ENCODE results near the gene ZNRF3.
A peak's percentile ranks its signal among the peaks of the same experiment; 100 is the strongest.

Gene ZNRF3

DNA sequence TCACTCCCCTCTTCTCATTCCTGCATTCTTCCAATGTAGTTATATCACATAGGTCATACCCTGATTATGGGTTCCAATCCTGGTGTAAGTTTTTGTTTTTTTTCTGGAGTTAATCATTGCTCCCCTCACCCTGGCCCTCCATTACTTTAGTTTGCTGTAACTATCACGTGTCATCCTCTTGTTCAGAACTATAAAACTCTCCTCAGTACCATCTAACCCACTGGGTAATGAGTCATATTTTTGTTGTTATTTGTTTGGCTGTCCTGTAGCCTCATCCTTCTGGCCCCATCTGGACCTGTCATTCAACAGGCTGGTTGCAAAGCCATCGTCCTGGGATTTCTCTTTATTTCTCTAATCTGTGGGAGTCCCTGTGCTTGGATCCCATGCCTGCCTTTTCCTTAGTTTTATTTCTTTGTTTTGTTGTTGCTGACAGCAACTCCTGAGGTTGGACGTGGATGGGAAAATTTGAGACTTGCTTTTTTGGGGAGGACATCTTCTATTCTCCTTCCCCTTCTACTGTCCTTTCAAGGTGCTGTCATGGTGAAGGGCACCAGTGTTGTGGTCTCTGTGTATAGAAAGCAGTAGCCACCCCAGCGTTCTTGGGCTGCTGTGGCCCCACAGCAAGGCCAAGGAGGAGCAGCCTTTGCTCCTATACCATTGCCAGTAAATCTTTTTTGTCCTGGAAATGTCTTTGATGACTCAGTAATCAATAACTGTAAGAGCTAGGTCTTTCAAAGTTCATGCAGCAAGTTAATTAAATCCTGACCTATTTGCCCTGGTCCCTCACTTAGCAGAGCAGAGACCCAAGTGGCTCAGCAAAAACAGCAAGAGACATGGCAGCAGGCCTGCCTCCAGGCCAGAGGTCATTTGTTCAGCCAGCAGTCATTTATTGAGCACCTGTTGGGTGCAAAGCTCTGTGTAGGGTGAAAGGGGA lies 95.8 kb downstream of the ZNRF3 start:
- H3K36me3 ChIP-seq (ENCODE audit: control insufficient read depth in 5 of 5, insufficient read depth in 5 of 5, low read length in 5 of 5): no peaks in the 10 kb centered on the region
- peak overlapping the region; percentile 89 for H3K27ac ChIP-seq (ENCODE audit: low read depth, low read length)
- H3K9ac ChIP-seq (ENCODE audit: low read length in 5 of 5): no peak overlapping the region
- no peak overlapping the region for H3K4me3 ChIP-seq (ENCODE audit: low read depth in 1 of 5, low read length in 5 of 5)
- H3K27me3 ChIP-seq (ENCODE audit: control insufficient read depth in 5 of 5, insufficient read depth in 4 of 5, low read length in 5 of 5): no peaks in the 10 kb centered on the region
- H3K9me3 ChIP-seq (ENCODE audit: control insufficient read depth in 5 of 5, low read length in 5 of 5): no peaks in the 10 kb centered on the region
- peaks cover 4 to 63% (median 44%) of the 10 kb centered on the region in 5 donors for H3K4me1 ChIP-seq (ENCODE audit: control insufficient read depth in 5 of 5, insufficient read depth in 5 of 5, low read length in 5 of 5)

DNA sequence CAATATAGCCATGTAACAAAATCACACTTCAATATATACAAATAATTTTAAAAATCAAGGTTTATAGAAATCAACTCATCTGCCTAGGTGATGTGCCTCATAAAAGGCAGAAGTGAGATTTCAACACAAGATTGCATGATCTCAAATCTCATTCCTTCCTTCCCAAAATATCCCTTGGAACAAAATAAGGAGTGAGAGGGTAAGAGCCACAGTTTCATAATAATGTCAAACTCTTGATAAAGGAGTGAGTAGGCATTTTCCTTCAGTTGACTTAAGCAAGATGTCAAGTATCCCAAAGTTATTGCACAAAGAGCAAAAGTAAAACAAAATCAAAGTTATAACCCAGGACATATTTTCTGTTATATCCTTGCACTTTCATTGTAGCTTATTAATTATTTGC lies 97.0 kb downstream of the ZNRF3 start:
- no peak overlapping the region for H3K4me3 ChIP-seq (ENCODE audit: low read depth in 1 of 5, low read length in 5 of 5)
- peaks cover 4 to 75% (median 56%) of the 10 kb centered on the region in 5 donors for H3K4me1 ChIP-seq (ENCODE audit: control insufficient read depth in 5 of 5, insufficient read depth in 5 of 5, low read length in 5 of 5)
- no peaks in the 10 kb centered on the region for H3K36me3 ChIP-seq (ENCODE audit: control insufficient read depth in 5 of 5, insufficient read depth in 5 of 5, low read length in 5 of 5)
- H3K27me3 ChIP-seq (ENCODE audit: control insufficient read depth in 5 of 5, insufficient read depth in 4 of 5, low read length in 5 of 5): no peaks in the 10 kb centered on the region
- peak overlapping the region; percentile 89 for H3K27ac ChIP-seq (ENCODE audit: low read depth, low read length)
- no peak overlapping the region for H3K9ac ChIP-seq (ENCODE audit: low read length in 5 of 5)
- H3K9me3 ChIP-seq (ENCODE audit: control insufficient read depth in 5 of 5, low read length in 5 of 5): peaks cover 0 to 2% (median 0%) of the 10 kb centered on the region in 5 donors

GRCh38 chr22:28981818-28982499 lies 98.6 kb downstream of the ZNRF3 start:
- no peak overlapping the region for H3K27ac ChIP-seq (ENCODE audit: low read depth, low read length)
- peaks cover 4 to 82% (median 58%) of the 10 kb centered on the region in 5 donors for H3K4me1 ChIP-seq (ENCODE audit: control insufficient read depth in 5 of 5, insufficient read depth in 5 of 5, low read length in 5 of 5)
- no peaks in the 10 kb centered on the region for H3K36me3 ChIP-seq (ENCODE audit: control insufficient read depth in 5 of 5, insufficient read depth in 5 of 5, low read length in 5 of 5)
- no peak overlapping the region for H3K4me3 ChIP-seq (ENCODE audit: low read depth in 1 of 5, low read length in 5 of 5)
- H3K9me3 ChIP-seq (ENCODE audit: control insufficient read depth in 5 of 5, low read length in 5 of 5): peaks cover 0 to 2% (median 0%) of the 10 kb centered on the region in 5 donors
- H3K27me3 ChIP-seq (ENCODE audit: control insufficient read depth in 5 of 5, insufficient read depth in 4 of 5, low read length in 5 of 5): no peaks in the 10 kb centered on the region
- H3K9ac ChIP-seq (ENCODE audit: low read length in 5 of 5): no peak overlapping the region

- H3K27ac ChIP-seq (ENCODE audit: low read depth, low read length): peak overlapping the region; percentile 55
- peaks cover 2 to 80% (median 48%) of the 10 kb centered on the region in 5 donors for H3K4me1 ChIP-seq (ENCODE audit: control insufficient read depth in 5 of 5, insufficient read depth in 5 of 5, low read length in 5 of 5)
Observed at GRCh38 chr22:28983190-28983589, 99.8 kb downstream of the ZNRF3 start.

GRCh38 chr22:28983788-28984441 lies 100.5 kb downstream of the ZNRF3 start:
- H3K36me3 ChIP-seq (ENCODE audit: control insufficient read depth in 5 of 5, insufficient read depth in 5 of 5, low read length in 5 of 5): no peaks in the 10 kb centered on the region
- no peak overlapping the region for H3K9ac ChIP-seq (ENCODE audit: low read length in 5 of 5)
- H3K9me3 ChIP-seq (ENCODE audit: control insufficient read depth in 5 of 5, low read length in 5 of 5): peaks cover 0 to 2% (median 0%) of the 10 kb centered on the region in 5 donors
- H3K27ac ChIP-seq (ENCODE audit: low read depth, low read length): peak overlapping the region; percentile 73
- H3K27me3 ChIP-seq (ENCODE audit: control insufficient read depth in 5 of 5, insufficient read depth in 4 of 5, low read length in 5 of 5): no peaks in the 10 kb centered on the region
- H3K4me3 ChIP-seq (ENCODE audit: low read depth in 1 of 5, low read length in 5 of 5): no peak overlapping the region
- peaks cover 1 to 80% (median 50%) of the 10 kb centered on the region in 5 donors for H3K4me1 ChIP-seq (ENCODE audit: control insufficient read depth in 5 of 5, insufficient read depth in 5 of 5, low read length in 5 of 5)

More at GRCh38 chr22:28983190-28983589, 99.8 kb downstream of the ZNRF3 start:
- no peak overlapping the region for H3K4me3 ChIP-seq (ENCODE audit: low read depth in 1 of 5, low read length in 5 of 5)
- H3K9ac ChIP-seq (ENCODE audit: low read length in 5 of 5): no peak overlapping the region
- no peaks in the 10 kb centered on the region for H3K27me3 ChIP-seq (ENCODE audit: control insufficient read depth in 5 of 5, insufficient read depth in 4 of 5, low read length in 5 of 5)
- H3K9me3 ChIP-seq (ENCODE audit: control insufficient read depth in 5 of 5, low read length in 5 of 5): peaks cover 0 to 2% (median 0%) of the 10 kb centered on the region in 5 donors
- H3K36me3 ChIP-seq (ENCODE audit: control insufficient read depth in 5 of 5, insufficient read depth in 5 of 5, low read length in 5 of 5): no peaks in the 10 kb centered on the region

DNA sequence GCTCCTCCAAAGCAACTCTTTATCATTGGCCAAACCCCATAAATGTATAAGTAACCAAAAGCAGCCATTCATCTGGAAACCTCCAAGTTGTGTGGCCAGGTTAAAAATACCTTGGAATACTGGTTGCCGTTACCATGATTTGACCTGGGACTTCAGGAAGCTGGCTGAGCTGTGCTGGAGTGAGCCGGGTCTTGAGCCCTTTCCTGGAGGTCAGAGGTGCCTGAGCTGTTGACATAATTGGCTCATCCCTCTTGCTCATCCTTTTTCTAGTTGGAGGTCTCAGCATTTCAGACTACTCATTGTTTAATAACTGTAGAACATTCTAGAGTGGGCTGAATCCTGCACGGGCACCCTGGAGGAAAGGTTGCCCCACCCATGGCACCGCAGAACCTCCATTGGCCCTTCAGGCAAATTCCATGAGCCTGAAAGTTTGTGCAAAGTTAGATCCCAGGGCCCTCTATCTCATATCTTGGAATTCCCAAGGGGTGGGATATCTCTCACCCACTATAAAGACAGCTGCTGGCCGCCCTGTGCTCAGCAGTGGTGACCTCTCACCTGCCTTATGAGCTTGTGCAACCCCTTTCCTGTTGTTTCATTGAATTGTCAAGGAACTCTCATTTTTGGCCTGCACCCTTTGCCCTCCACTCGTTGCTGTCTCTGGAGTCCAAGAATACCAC lies 101.2 kb downstream of the ZNRF3 start:
- Histone ChIP-seq H3K27me3 (ENCODE audit: control insufficient read depth in 5 of 5, insufficient read depth in 4 of 5, low read length in 5 of 5) (no peaks in the 10 kb centered on the region), H3K9me3 (ENCODE audit: control insufficient read depth in 5 of 5, low read length in 5 of 5) (peaks cover 0 to 2% (median 0%) of the 10 kb centered on the region in 5 donors), H3K4me3 (ENCODE audit: low read depth in 1 of 5, low read length in 5 of 5) (no peak overlapping the region), H3K36me3 (ENCODE audit: control insufficient read depth in 5 of 5, insufficient read depth in 5 of 5, low read length in 5 of 5) (no peaks in the 10 kb centered on the region), H3K4me1 (ENCODE audit: control insufficient read depth in 5 of 5, insufficient read depth in 5 of 5, low read length in 5 of 5) (peaks cover under 1 to 80% (median 50%) of the 10 kb centered on the region in 5 donors), H3K9ac (ENCODE audit: low read length in 5 of 5) (no peak overlapping the region), H3K27ac (ENCODE audit: low read depth, low read length) (peak overlapping the region; percentile 73)

GRCh38 chr22:28985581-28986290 lies 102.4 kb downstream of the ZNRF3 start:
- Histone ChIP-seq H3K4me1 (ENCODE audit: control insufficient read depth in 5 of 5, insufficient read depth in 5 of 5, low read length in 5 of 5) (peaks cover 2 to 73% (median 44%) of the 10 kb centered on the region in 5 donors), H3K27me3 (ENCODE audit: control insufficient read depth in 5 of 5, insufficient read depth in 4 of 5, low read length in 5 of 5) (no peaks in the 10 kb centered on the region), H3K9ac (ENCODE audit: low read length in 5 of 5) (no peak overlapping the region), H3K9me3 (ENCODE audit: control insufficient read depth in 5 of 5, low read length in 5 of 5) (peaks cover 0 to 2% (median 0%) of the 10 kb centered on the region in 5 donors), H3K4me3 (ENCODE audit: low read depth in 1 of 5, low read length in 5 of 5) (no peak overlapping the region), H3K36me3 (ENCODE audit: control insufficient read depth in 5 of 5, insufficient read depth in 5 of 5, low read length in 5 of 5) (no peaks in the 10 kb centered on the region), H3K27ac (ENCODE audit: low read depth, low read length) (peak overlapping the region; percentile 73)

DNA sequence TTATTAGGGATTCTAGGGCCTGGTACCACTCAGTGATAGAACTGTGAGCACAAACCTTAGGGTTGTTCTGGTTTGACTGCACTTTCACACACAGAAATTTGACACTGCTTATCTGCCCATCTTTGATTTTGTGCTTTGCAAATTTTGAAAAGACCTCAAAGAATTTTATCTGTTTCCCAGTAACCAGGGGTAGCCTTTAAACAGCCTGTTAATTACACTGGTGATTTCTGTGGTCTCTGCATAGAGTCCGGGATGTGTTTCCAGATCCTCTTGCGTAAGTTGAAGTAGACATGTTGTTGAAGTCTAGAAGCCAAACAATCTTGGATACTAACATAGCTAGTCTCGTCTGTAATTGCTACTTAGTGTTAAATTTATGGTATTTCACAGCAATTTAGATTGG lies 103.0 kb downstream of the ZNRF3 start:
- H3K4me1 ChIP-seq (ENCODE audit: control insufficient read depth in 5 of 5, insufficient read depth in 5 of 5, low read length in 5 of 5): peaks cover 2 to 69% (median 44%) of the 10 kb centered on the region in 5 donors
- no peaks in the 10 kb centered on the region for H3K27me3 ChIP-seq (ENCODE audit: control insufficient read depth in 5 of 5, insufficient read depth in 4 of 5, low read length in 5 of 5)
- H3K9me3 ChIP-seq (ENCODE audit: control insufficient read depth in 5 of 5, low read length in 5 of 5): peaks cover 0 to 2% (median 0%) of the 10 kb centered on the region in 5 donors
- no peaks in the 10 kb centered on the region for H3K36me3 ChIP-seq (ENCODE audit: control insufficient read depth in 5 of 5, insufficient read depth in 5 of 5, low read length in 5 of 5)
- no peak overlapping the region for H3K9ac ChIP-seq (ENCODE audit: low read length in 5 of 5)
- no peak overlapping the region for H3K4me3 ChIP-seq (ENCODE audit: low read depth in 1 of 5, low read length in 5 of 5)
- peak overlapping the region; percentile 73 for H3K27ac ChIP-seq (ENCODE audit: low read depth, low read length)

DNA sequence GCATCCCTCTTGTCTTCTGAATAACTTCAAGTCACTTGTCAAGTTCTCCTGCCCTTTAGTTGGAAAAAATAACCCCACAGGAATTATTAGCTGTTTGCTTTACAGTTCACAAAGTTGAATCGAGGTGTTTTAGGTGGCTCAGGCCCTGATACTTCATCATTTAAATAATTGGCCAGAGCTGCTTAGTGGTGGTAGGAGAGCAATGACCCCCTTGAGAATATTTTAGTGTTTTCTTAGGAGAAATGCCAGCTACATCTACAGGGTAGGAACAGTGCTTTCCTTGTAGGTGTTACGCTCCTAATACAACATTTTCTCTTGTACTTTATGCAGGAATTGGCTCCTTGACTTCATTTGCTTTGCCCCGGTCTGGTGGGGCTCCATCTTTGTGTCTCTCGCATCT lies 105.1 kb downstream of the ZNRF3 start:
- Histone ChIP-seq H3K4me1 (ENCODE audit: control insufficient read depth in 5 of 5, insufficient read depth in 5 of 5, low read length in 5 of 5) (peaks cover 2 to 61% (median 39%) of the 10 kb centered on the region in 5 donors), H3K36me3 (ENCODE audit: control insufficient read depth in 5 of 5, insufficient read depth in 5 of 5, low read length in 5 of 5) (no peaks in the 10 kb centered on the region), H3K9me3 (ENCODE audit: control insufficient read depth in 5 of 5, low read length in 5 of 5) (peaks cover 0 to 2% (median 0%) of the 10 kb centered on the region in 5 donors), H3K4me3 (ENCODE audit: low read depth in 1 of 5, low read length in 5 of 5) (no peak overlapping the region), H3K27me3 (ENCODE audit: control insufficient read depth in 5 of 5, insufficient read depth in 4 of 5, low read length in 5 of 5) (no peaks in the 10 kb centered on the region), H3K9ac (ENCODE audit: low read length in 5 of 5) (no peak overlapping the region), H3K27ac (ENCODE audit: low read depth, low read length) (peak overlapping the region; percentile 34)
